ENCODE results near the gene BRAF. TPM values are rescaled to one million over a fixed set of nuclear protein-coding genes. Genes with fewer than 3 reads are reported as not detected.

Gene BRAF
- total RNA-seq, 1 experiment from 2014 or later = 29.7 TPM

- H3K4me2 ChIP-seq (ENCODE audit: low read length) = no peak overlapping the region
- no peaks in the 10 kb centered on the region for H3K9me3 ChIP-seq (ENCODE audit: control insufficient read depth in 1 of 2, insufficient read depth in 1 of 2, low read depth in 1 of 2, low read length in 2 of 2)
- H3K36me3 ChIP-seq (ENCODE audit: control insufficient read depth in 1 of 2, insufficient read depth in 2 of 2, low read length in 2 of 2) = peaks cover 0 to 4% of the 10 kb centered on the region in 2 experiments; a peak in 1 of 4 replicates
- no TSS peak for BruUV-seq (replicated peaks)
- H4K20me1 ChIP-seq (ENCODE audit: insufficient read depth) = no peaks in the 10 kb centered on the region
- no peak overlapping the region for H3K27ac ChIP-seq (ENCODE audit: low read depth, low read length)
- H3K4me1 ChIP-seq (ENCODE audit: control insufficient read depth in 1 of 2, insufficient read depth in 2 of 2, low read length in 2 of 2) = peaks cover 0 to 5% of the 10 kb centered on the region in 2 experiments; a peak in 1 of 4 replicates
- no peak overlapping the region for H3K9ac ChIP-seq (ENCODE audit: low read length)
- no peak overlapping the region for H2AFZ ChIP-seq (ENCODE audit: low read depth, low read length, poor library complexity, severe bottlenecking)
- H3K27me3 ChIP-seq (ENCODE audit: insufficient read depth, low read length) = no peaks in the 10 kb centered on the region
- TF ChIP-seq ZNF274 (IDR thresholded peaks at IDR 0.05; ENCODE audit: low read depth, low read length) (no peak), SP1 (IDR thresholded peaks at IDR 0.05; ENCODE audit: low read depth) (no peak), EZH2 (IDR thresholded peaks at IDR 0.05) (no peak), ATF3 (IDR thresholded peaks at IDR 0.05) (no peak), ZFX (IDR thresholded peaks at IDR 0.05) (no peak), ELF1 (IDR thresholded peaks at IDR 0.05; ENCODE audit: borderline replicate concordance, low read depth) (no peak), SIN3A (IDR thresholded peaks at IDR 0.05; ENCODE audit: low read depth) (no peak), CTCF (IDR thresholded peaks at IDR 0.05 in 2 of 3, conservative IDR thresholded peaks at IDR 0.05 in 1 of 3; ENCODE audit: borderline replicate concordance in 1 of 3, insufficient read depth in 1 of 3, low read depth in 2 of 3, low read length in 2 of 3) (no peak), EGR1 (IDR thresholded peaks at IDR 0.05; ENCODE audit: low read depth) (no peak), CEBPB (IDR thresholded peaks at IDR 0.05; ENCODE audit: low read depth) (no peak), YY1 (IDR thresholded peaks at IDR 0.05; ENCODE audit: extremely low read depth, insufficient replicate concordance, low read depth, low read length) (no peak)
- TF ChIP-seq, protein P1, sequence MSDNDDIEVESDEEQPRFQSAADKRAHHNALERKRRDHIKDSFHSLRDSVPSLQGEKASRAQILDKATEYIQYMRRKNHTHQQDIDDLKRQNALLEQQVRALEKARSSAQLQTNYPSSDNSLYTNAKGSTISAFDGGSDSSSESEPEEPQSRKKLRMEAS (IDR thresholded peaks at IDR 0.05) = no peak
- TF ChIP-seq, protein P2, sequence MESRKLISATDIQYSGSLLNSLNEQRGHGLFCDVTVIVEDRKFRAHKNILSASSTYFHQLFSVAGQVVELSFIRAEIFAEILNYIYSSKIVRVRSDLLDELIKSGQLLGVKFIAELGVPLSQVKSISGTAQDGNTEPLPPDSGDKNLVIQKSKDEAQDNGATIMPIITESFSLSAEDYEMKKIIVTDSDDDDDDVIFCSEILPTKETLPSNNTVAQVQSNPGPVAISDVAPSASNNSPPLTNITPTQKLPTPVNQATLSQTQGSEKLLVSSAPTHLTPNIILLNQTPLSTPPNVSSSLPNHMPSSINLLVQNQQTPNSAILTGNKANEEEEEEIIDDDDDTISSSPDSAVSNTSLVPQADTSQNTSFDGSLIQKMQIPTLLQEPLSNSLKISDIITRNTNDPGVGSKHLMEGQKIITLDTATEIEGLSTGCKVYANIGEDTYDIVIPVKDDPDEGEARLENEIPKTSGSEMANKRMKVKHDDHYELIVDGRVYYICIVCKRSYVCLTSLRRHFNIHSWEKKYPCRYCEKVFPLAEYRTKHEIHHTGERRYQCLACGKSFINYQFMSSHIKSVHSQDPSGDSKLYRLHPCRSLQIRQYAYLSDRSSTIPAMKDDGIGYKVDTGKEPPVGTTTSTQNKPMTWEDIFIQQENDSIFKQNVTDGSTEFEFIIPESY (IDR thresholded peaks at IDR 0.05; ENCODE audit: extremely low read depth, insufficient replicate concordance, low read length) = no peak
- TF ChIP-seq, protein P3, sequence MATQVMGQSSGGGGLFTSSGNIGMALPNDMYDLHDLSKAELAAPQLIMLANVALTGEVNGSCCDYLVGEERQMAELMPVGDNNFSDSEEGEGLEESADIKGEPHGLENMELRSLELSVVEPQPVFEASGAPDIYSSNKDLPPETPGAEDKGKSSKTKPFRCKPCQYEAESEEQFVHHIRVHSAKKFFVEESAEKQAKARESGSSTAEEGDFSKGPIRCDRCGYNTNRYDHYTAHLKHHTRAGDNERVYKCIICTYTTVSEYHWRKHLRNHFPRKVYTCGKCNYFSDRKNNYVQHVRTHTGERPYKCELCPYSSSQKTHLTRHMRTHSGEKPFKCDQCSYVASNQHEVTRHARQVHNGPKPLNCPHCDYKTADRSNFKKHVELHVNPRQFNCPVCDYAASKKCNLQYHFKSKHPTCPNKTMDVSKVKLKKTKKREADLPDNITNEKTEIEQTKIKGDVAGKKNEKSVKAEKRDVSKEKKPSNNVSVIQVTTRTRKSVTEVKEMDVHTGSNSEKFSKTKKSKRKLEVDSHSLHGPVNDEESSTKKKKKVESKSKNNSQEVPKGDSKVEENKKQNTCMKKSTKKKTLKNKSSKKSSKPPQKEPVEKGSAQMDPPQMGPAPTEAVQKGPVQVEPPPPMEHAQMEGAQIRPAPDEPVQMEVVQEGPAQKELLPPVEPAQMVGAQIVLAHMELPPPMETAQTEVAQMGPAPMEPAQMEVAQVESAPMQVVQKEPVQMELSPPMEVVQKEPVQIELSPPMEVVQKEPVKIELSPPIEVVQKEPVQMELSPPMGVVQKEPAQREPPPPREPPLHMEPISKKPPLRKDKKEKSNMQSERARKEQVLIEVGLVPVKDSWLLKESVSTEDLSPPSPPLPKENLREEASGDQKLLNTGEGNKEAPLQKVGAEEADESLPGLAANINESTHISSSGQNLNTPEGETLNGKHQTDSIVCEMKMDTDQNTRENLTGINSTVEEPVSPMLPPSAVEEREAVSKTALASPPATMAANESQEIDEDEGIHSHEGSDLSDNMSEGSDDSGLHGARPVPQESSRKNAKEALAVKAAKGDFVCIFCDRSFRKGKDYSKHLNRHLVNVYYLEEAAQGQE (IDR thresholded peaks at IDR 0.05; ENCODE audit: low read depth) = no peak
- H3K9me2 ChIP-seq (ENCODE audit: insufficient read depth) = no peaks in the 10 kb centered on the region
- H3K4me3 ChIP-seq (replicated peaks in 1 of 2; ENCODE audit: low read depth in 1 of 2, low read length in 2 of 2) = no peak overlapping the region
- H3K79me2 ChIP-seq (ENCODE audit: insufficient read depth, low read length) = no peaks in the 10 kb centered on the region
- ChIA-PET CTCF (no interaction called here), POLR2A (no interaction called here), RAD21 (ENCODE audit: low non-redundant PET in 1 of 2, low total read pairs in 2 of 2, uncharacterized antibody in 2 of 2, unreplicated experiment in 2 of 2) (no interaction called here)
- ATAC-seq = no peak
- DNase-seq (ENCODE audit: low read depth, low spot score) = no peak
- intact Hi-C loops (cut with micrococcal nuclease) = loop anchor here (5.0 kb wide), 1 partner anchor 543 kb away; no protein-coding TSS in a partner anchor
These were observed 245.5 kb downstream of the BRAF start for GRCh38 chr7:140679186-140679585.

Data from HCT116 (cell line).